DOHH2 (cell line): ENCODE measurements around the gene ASB5.

Experiments used
- CTCF ChIP-seq: fragments of 200-600 bp; sonication (generic); IDR thresholded peaks from one replicate; pipeline ENCODE4 v1.5.1; 2014; ENCODE audit warnings: antibody characterized with exemption, mild to moderate bottlenecking, low read depth, low read length; ENCODE audit not compliant: poor library complexity, severe bottlenecking
- EZH2phosphoT487 ChIP-seq: fragments of 200-600 bp; sonication (generic); IDR thresholded peaks from 2 replicates; pipeline ENCODE4 v1.6.1; 2017; ENCODE audit warnings: borderline replicate concordance, mild to moderate bottlenecking, antibody characterized with exemption, low read length, moderate library complexity, mixed read lengths

- TF ChIP-seq CTCF (no peak), EZH2phosphoT487 (no peak)
These were observed 58.9 kb downstream of the ASB5 start for GRCh38 chr4:176210101-176210500.
